SK-N-SH treated with all-trans-retinoic acid at 6 μM for 48 hours (cell line): ENCODE results near the gene CRYBA2.

Experiments
- ATAC-seq: fragments of 200-7000 bp; cut with Tn5 transposase; 3 replicates; pipeline ENCODE4 v1.9.1; 2020; ENCODE audit warnings: mild to moderate bottlenecking, moderate library complexity
- ARNTL ChIP-seq: fragments of 450-650 bp; formaldehyde crosslinking; IDR thresholded peaks from 2 replicates; pipeline ENCODE4 v1.5.0; 2020; ENCODE audit warnings: low read depth, mild to moderate bottlenecking, moderate library complexity, borderline replicate concordance
- BACH2 ChIP-seq: fragments of 250-450 bp; sonication (Bioruptor Pico); IDR thresholded peaks from 2 replicates; pipeline ENCODE4 v1.9.0; 2021; ENCODE audit warnings: mild to moderate bottlenecking, borderline replicate concordance
- CSDC2 ChIP-seq: fragments of 250-450 bp; sonication (Bioruptor Pico); IDR thresholded peaks from 2 replicates; pipeline ENCODE4 v1.5.0; 2020; ENCODE audit warnings: mild to moderate bottlenecking, moderate library complexity
- ESRRG ChIP-seq: fragments of 250-450 bp; sonication (Bioruptor Pico); IDR thresholded peaks from 2 replicates; pipeline ENCODE4 v1.6.1; 2021; ENCODE audit warnings: mild to moderate bottlenecking
- OSR1 ChIP-seq: fragments of 250-450 bp; sonication (Bioruptor Pico); IDR thresholded peaks from 2 replicates; pipeline ENCODE4 v1.8.0; 2022; ENCODE audit warnings: moderate library complexity, mild to moderate bottlenecking, inconsistent platforms
- PPARA ChIP-seq: fragments of 250-450 bp; sonication (Bioruptor Pico); IDR thresholded peaks from 2 replicates; pipeline ENCODE4 v1.5.0; 2020; ENCODE audit warnings: mild to moderate bottlenecking, borderline replicate concordance
- RARB ChIP-seq: fragments of 250-450 bp; sonication (Bioruptor Pico); IDR thresholded peaks from 2 replicates; pipeline ENCODE4 v1.8.0; 2021; ENCODE audit warnings: mild to moderate bottlenecking, moderate library complexity
- SNAI2 ChIP-seq: fragments of 250-450 bp; sonication (Bioruptor Pico); IDR thresholded peaks from 2 replicates; pipeline ENCODE4 v1.5.0; 2020; ENCODE audit warnings: mild to moderate bottlenecking, moderate library complexity
- TCF4 ChIP-seq: fragments of 250-450 bp; sonication (Bioruptor Pico); IDR thresholded peaks from 2 replicates; pipeline ENCODE4 v1.8.0; 2021; ENCODE audit warnings: mild to moderate bottlenecking, moderate library complexity, borderline replicate concordance
- ZC3H10 ChIP-seq: fragments of 250-450 bp; sonication (Bioruptor Pico); IDR thresholded peaks from 2 replicates; pipeline ENCODE4 v1.5.1; 2021; ENCODE audit warnings: mild to moderate bottlenecking, moderate library complexity
- ZFP30 ChIP-seq: fragments of 450-650 bp; formaldehyde crosslinking; IDR thresholded peaks from 2 replicates; pipeline ENCODE4 v1.5.0; 2022; ENCODE audit warnings: mild to moderate bottlenecking, moderate library complexity
- ZNF565 ChIP-seq: fragments of 450-650 bp; formaldehyde crosslinking; conservative IDR thresholded peaks from 2 replicates; pipeline ENCODE4 v1.5.0; 2020; ENCODE audit warnings: low read depth, mild to moderate bottlenecking, moderate library complexity
- ZNF70 ChIP-seq: fragments of 450-650 bp; formaldehyde crosslinking; IDR thresholded peaks from 2 replicates; pipeline ENCODE4 v1.5.0; 2020; ENCODE audit warnings: mild to moderate bottlenecking, moderate library complexity
- ZNF8 ChIP-seq: fragments of 450-650 bp; formaldehyde crosslinking; IDR thresholded peaks from 2 replicates; pipeline ENCODE4 v1.5.0; 2020; ENCODE audit warnings: mild to moderate bottlenecking, moderate library complexity
- TF ChIP-seq, protein P1 (sequence below): fragments of 250-450 bp; sonication (Bioruptor Pico); IDR thresholded peaks from 2 replicates; pipeline ENCODE4 v1.5.0; 2020; ENCODE audit warnings: mild to moderate bottlenecking, moderate library complexity
- TF ChIP-seq, protein P2 (sequence below): fragments of 250-450 bp; sonication (Bioruptor Pico); IDR thresholded peaks from 2 replicates; pipeline ENCODE4 v1.8.0; 2020; ENCODE audit warnings: mild to moderate bottlenecking, moderate library complexity, borderline replicate concordance
- TF ChIP-seq, protein P3 (sequence below): fragments of 250-450 bp; sonication (Bioruptor Pico); IDR thresholded peaks from 2 replicates; pipeline ENCODE4 v1.8.0; 2021; ENCODE audit warnings: low read depth, mild to moderate bottlenecking, moderate library complexity, borderline replicate concordance
- TF ChIP-seq, protein P4 (sequence below): fragments of 250-450 bp; sonication (Bioruptor Pico); IDR thresholded peaks from 2 replicates; pipeline ENCODE4 v1.5.1; 2021; ENCODE audit warnings: mild to moderate bottlenecking, moderate library complexity
- TF ChIP-seq, protein P5 (sequence below): fragments of 250-450 bp; sonication (Bioruptor Pico); IDR thresholded peaks from 2 replicates; pipeline ENCODE4 v1.5.1; 2020; ENCODE audit warnings: low read depth, mild to moderate bottlenecking, moderate library complexity

Gene CRYBA2

DNA sequence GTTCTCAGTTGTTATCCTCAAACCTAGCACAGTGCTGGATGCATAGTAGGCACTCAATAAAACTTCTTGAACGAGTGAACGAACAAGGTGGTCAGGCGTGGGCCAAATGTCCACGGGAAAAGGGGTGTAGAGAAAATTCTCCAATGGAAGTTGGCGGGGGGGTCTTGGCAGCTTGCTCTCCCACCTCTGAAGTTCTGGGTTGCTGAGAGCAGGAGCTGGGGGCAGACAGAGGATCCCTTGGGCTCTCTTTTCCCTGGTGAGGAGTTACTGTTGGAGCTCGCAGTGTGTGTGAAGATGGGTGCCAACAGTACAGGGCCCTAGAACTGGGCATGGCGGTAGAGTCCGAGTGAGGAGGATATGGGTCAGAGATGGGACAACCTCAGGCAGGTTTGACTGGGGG, 2.3 kb upstream of the CRYBA2 start:
- no peak for ATAC-seq
- TF ChIP-seq TCF4 (CRISPR knock-in tag) (no peak), ESRRG (CRISPR knock-in tag) (no peak), ZNF8 (no peak), ARNTL (CRISPR knock-in tag) (no peak), ZNF565 (CRISPR knock-in tag) (no peak)

DNA sequence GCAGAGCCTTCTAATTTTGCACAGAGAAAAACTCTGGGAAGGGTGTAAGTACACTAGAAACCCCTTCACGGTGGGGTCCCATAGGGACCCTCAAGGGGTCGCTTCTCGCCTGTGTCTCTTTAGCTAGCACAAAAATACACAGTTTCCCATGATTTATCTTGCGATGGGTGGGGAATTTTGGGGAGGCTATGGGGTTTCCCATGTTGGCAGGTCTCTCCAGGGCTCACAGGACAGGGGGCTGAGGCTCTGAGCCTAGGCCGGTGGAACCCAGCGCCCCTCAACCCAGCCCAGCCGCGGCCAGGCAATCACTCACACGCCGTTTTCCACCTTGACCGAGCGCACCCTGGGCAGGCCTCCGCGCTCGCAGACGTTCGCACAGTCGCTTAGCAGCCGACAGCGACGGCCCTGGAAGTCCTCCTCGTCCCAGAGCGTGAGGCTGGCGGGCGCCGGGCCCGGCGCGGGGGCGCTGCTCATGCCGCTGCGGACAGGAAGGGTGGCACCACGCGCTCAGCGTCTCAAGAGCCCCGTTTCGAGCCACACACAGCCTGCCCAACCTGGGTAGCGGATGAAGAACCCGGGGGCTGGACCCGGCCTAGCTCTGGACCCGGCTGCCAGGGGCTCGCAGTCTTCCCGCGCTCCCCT, 398 bp downstream of the CRYBA2 start:
- TF ChIP-seq, protein P1, sequence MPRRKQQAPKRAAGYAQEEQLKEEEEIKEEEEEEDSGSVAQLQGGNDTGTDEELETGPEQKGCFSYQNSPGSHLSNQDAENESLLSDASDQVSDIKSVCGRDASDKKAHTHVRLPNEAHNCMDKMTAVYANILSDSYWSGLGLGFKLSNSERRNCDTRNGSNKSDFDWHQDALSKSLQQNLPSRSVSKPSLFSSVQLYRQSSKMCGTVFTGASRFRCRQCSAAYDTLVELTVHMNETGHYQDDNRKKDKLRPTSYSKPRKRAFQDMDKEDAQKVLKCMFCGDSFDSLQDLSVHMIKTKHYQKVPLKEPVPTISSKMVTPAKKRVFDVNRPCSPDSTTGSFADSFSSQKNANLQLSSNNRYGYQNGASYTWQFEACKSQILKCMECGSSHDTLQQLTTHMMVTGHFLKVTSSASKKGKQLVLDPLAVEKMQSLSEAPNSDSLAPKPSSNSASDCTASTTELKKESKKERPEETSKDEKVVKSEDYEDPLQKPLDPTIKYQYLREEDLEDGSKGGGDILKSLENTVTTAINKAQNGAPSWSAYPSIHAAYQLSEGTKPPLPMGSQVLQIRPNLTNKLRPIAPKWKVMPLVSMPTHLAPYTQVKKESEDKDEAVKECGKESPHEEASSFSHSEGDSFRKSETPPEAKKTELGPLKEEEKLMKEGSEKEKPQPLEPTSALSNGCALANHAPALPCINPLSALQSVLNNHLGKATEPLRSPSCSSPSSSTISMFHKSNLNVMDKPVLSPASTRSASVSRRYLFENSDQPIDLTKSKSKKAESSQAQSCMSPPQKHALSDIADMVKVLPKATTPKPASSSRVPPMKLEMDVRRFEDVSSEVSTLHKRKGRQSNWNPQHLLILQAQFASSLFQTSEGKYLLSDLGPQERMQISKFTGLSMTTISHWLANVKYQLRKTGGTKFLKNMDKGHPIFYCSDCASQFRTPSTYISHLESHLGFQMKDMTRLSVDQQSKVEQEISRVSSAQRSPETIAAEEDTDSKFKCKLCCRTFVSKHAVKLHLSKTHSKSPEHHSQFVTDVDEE (CRISPR knock-in tag): no peak
- TF ChIP-seq BACH2 (CRISPR knock-in tag): no peak
- TF ChIP-seq RARB (CRISPR knock-in tag): no peak
- no peak for TF ChIP-seq PPARA
- TF ChIP-seq, protein P2, sequence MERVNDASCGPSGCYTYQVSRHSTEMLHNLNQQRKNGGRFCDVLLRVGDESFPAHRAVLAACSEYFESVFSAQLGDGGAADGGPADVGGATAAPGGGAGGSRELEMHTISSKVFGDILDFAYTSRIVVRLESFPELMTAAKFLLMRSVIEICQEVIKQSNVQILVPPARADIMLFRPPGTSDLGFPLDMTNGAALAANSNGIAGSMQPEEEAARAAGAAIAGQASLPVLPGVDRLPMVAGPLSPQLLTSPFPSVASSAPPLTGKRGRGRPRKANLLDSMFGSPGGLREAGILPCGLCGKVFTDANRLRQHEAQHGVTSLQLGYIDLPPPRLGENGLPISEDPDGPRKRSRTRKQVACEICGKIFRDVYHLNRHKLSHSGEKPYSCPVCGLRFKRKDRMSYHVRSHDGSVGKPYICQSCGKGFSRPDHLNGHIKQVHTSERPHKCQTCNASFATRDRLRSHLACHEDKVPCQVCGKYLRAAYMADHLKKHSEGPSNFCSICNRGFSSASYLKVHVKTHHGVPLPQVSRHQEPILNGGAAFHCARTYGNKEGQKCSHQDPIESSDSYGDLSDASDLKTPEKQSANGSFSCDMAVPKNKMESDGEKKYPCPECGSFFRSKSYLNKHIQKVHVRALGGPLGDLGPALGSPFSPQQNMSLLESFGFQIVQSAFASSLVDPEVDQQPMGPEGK: no peak
- no peak for TF ChIP-seq SNAI2 (CRISPR knock-in tag)
- TF ChIP-seq CSDC2 (CRISPR knock-in tag): no peak
- no peak for ATAC-seq

DNA sequence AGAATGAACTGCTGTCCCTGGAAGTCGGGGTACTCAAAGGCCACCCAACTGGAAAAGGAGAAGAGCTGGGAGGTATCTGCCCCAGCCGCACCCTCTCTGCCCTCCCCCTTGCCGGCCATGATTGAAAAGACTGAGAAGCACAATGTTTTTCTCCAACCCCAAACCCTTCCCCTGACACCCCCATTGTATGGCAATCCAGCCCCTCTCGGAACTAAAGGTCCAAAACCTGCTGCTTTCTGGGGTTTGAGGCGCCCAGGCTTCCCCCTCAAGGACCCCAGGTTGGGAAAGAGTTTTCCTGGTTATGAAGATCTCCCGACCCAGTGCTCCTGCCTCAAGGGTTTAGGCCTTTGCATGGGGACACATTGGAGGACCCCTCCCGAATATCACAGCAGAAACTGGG, 1.0 kb downstream of the CRYBA2 start:
- no peak for ATAC-seq
- TF ChIP-seq, protein P2: no peak
- TF ChIP-seq ZNF70 (CRISPR knock-in tag) (no peak), ZC3H10 (no peak), SNAI2 (CRISPR knock-in tag) (no peak), ESRRG (CRISPR knock-in tag) (no peak), ZFP30 (CRISPR knock-in tag) (no peak), CSDC2 (CRISPR knock-in tag) (no peak), OSR1 (CRISPR knock-in tag) (no peak)
- TF ChIP-seq, protein P3, sequence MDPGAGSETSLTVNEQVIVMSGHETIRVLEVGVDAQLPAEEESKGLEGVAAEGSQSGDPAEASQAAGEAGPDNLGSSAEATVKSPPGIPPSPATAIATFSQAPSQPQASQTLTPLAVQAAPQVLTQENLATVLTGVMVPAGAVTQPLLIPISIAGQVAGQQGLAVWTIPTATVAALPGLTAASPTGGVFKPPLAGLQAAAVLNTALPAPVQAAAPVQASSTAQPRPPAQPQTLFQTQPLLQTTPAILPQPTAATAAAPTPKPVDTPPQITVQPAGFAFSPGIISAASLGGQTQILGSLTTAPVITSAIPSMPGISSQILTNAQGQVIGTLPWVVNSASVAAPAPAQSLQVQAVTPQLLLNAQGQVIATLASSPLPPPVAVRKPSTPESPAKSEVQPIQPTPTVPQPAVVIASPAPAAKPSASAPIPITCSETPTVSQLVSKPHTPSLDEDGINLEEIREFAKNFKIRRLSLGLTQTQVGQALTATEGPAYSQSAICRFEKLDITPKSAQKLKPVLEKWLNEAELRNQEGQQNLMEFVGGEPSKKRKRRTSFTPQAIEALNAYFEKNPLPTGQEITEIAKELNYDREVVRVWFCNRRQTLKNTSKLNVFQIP (CRISPR knock-in tag): no peak
- TF ChIP-seq, protein P4, sequence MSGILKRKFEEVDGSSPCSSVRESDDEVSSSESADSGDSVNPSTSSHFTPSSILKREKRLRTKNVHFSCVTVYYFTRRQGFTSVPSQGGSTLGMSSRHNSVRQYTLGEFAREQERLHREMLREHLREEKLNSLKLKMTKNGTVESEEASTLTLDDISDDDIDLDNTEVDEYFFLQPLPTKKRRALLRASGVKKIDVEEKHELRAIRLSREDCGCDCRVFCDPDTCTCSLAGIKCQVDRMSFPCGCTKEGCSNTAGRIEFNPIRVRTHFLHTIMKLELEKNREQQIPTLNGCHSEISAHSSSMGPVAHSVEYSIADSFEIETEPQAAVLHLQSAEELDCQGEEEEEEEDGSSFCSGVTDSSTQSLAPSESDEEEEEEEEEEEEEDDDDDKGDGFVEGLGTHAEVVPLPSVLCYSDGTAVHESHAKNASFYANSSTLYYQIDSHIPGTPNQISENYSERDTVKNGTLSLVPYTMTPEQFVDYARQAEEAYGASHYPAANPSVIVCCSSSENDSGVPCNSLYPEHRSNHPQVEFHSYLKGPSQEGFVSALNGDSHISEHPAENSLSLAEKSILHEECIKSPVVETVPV (CRISPR knock-in tag): no peak
- TF ChIP-seq, protein P5, sequence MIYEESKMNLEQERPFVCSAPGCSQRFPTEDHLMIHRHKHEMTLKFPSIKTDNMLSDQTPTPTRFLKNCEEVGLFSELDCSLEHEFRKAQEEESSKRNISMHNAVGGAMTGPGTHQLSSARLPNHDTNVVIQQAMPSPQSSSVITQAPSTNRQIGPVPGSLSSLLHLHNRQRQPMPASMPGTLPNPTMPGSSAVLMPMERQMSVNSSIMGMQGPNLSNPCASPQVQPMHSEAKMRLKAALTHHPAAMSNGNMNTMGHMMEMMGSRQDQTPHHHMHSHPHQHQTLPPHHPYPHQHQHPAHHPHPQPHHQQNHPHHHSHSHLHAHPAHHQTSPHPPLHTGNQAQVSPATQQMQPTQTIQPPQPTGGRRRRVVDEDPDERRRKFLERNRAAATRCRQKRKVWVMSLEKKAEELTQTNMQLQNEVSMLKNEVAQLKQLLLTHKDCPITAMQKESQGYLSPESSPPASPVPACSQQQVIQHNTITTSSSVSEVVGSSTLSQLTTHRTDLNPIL (CRISPR knock-in tag): no peak
